A673 (cell line): ENCODE results near the gene TGFBR1.

Experiments used
- CTCF ChIP-seq: fragments of 300-800, 200-600 bp; sonication (generic); conservative IDR thresholded peaks from 2 replicates; pipeline ENCODE4 v1.5.1; 2017; ENCODE audit warnings: low read depth, mild to moderate bottlenecking, antibody characterized with exemption, low read length, moderate library complexity, mixed read lengths
- EZH2 ChIP-seq: fragments of 200-600 bp; sonication (generic); IDR thresholded peaks from 2 replicates; pipeline ENCODE4 v1.6.1; 2017; ENCODE audit warnings: borderline replicate concordance, low read depth, mild to moderate bottlenecking, mixed read lengths, antibody characterized with exemption, low read length; ENCODE audit not compliant: poor library complexity, severe bottlenecking

- no peak for TF ChIP-seq CTCF
- TF ChIP-seq EZH2: no peak
Measured at GRCh38 chr9:99070681-99071080, 34.2 kb upstream of the TGFBR1 start.
